Measurements from ENCODE around the gene TSEN2. TPM values are rescaled to one million over a fixed set of nuclear protein-coding genes. Genes with fewer than 3 reads are reported as not detected.

TSEN2 gene
- total and polyA plus RNA-seq, 9 of the 15 experiments (the other 6 are each of a cell fraction or from before 2014, with no cell fraction given), result 38.5 to 76.3 (median 46.6) TPM

GRCh38 chr3:12455740-12456139 lies 28.5 kb upstream of the TSEN2 start:
- Histone ChIP-seq H3K9me1 (ENCODE audit: control insufficient read depth, insufficient read depth, low read length) (no peaks in the 10 kb centered on the region), H3K4me1 (replicated peaks in 1 of 2; ENCODE audit: control insufficient read depth in 2 of 2, insufficient read depth in 2 of 2, low read length in 2 of 2) (no peaks in the 10 kb centered on the region), H3K36me3 (ENCODE audit: control insufficient read depth, insufficient read depth, low read length) (no peaks in the 10 kb centered on the region), H3K4me2 (ENCODE audit: insufficient read depth, low read length) (no peak overlapping the region), H3K9me3 (replicated peaks; ENCODE audit: control insufficient read depth, insufficient read depth, low read depth, low read length) (no peaks in the 10 kb centered on the region), H3K27me3 (ENCODE audit: control insufficient read depth in 2 of 2, insufficient read depth in 2 of 2, low read length in 2 of 2) (peaks cover 14 to 54% of the 10 kb centered on the region in 2 experiments), H3K79me2 (ENCODE audit: control insufficient read depth, insufficient read depth, low read length) (no peaks in the 10 kb centered on the region), H3K27ac (ENCODE audit: extremely low read depth, low read depth, low read length) (no peak overlapping the region), H3K9ac (ENCODE audit: insufficient read depth in 1 of 2, low read depth in 2 of 2, low read length in 2 of 2) (no peak overlapping the region), H3K4me3 (no peak overlapping the region), H4K20me1 (replicated peaks; ENCODE audit: control insufficient read depth, insufficient read depth, low read length) (0 out of 2 replicates have a peak, but pooled peaks cover 5% of the 10 kb centered on the region), H2AFZ (ENCODE audit: low read depth, low read length) (no peak overlapping the region)
- in situ Hi-C loops (cut with MboI) (no loop called here), intact Hi-C loops (cut with micrococcal nuclease) (no loop called here)
- FAIRE-seq (no peak), ATAC-seq (no peak; the same call in 2 of the 3 replicates), DNase-seq (ENCODE audit: extremely low read depth in 1 of 4, low spot score in 3 of 4) (no peak)
- POLR2A ChIA-PET, result interaction anchor here (0.6 to 1.4 kb wide), 4 partner anchors 10 to 317 kb away, joined by 3 to 5 read pairs (median 3); no protein-coding TSS in a partner anchor
- TF ChIP-seq PHB (CRISPR knock-in tag; IDR thresholded peaks at IDR 0.05), result no peak
- no TSS peak for BruUV-seq (replicated peaks)
- WGBS (ENCODE audit: insufficient coverage, low coverage, missing lambda C conversion rate), result 2% methylated on average over 7 of the region's 7 CpGs
- CTCF ChIA-PET (ENCODE audit: low intra/inter-chr PET ratio), result no interaction called here

- DNase-seq (ENCODE audit: extremely low read depth in 1 of 4, low spot score in 3 of 4) (no peak), ATAC-seq (no peak), FAIRE-seq (no peak)
- no peak overlapping the region for H3K27ac ChIP-seq (ENCODE audit: extremely low read depth, low read depth, low read length)
- in situ Hi-C loops (cut with MboI) (no loop called here), intact Hi-C loops (cut with micrococcal nuclease) (no loop called here)
- WGBS (ENCODE audit: insufficient coverage, low coverage, missing lambda C conversion rate), result 2% methylated on average over 3 of the region's 3 CpGs
- ChIA-PET CTCF (ENCODE audit: low intra/inter-chr PET ratio) (no interaction called here), POLR2A (interaction anchor here (0.7 to 1.4 kb wide), 3 partner anchors 11 to 247 kb away, joined by 3 to 5 read pairs (median 3); no protein-coding TSS in a partner anchor)
- 0 out of 2 replicates have a peak, but pooled peaks cover 5% of the 10 kb centered on the region for H4K20me1 ChIP-seq (replicated peaks; ENCODE audit: control insufficient read depth, insufficient read depth, low read length)
- peaks cover 19 to 61% of the 10 kb centered on the region in 2 experiments for H3K27me3 ChIP-seq (ENCODE audit: control insufficient read depth in 2 of 2, insufficient read depth in 2 of 2, low read length in 2 of 2)
- H3K9ac ChIP-seq (ENCODE audit: insufficient read depth in 1 of 2, low read depth in 2 of 2, low read length in 2 of 2), result no peak overlapping the region
- no peak overlapping the region for H2AFZ ChIP-seq (ENCODE audit: low read depth, low read length)
- TF ChIP-seq KDM2B (CRISPR knock-in tag; IDR thresholded peaks at IDR 0.05), result no peak
- no peak for TF ChIP-seq ETS1 (conservative IDR thresholded peaks at IDR 0.05; ENCODE audit: control insufficient read depth, low read depth, low read length)
- TF ChIP-seq IRF1 (CRISPR knock-in tag; IDR thresholded peaks at IDR 0.05; ENCODE audit: borderline replicate concordance), result no peak
- no peak for TF ChIP-seq NFXL1 (CRISPR knock-in tag; IDR thresholded peaks at IDR 0.05)
- no peak for TF ChIP-seq ZNF586 (CRISPR knock-in tag; conservative IDR thresholded peaks at IDR 0.05)
- no peak for TF ChIP-seq CREB3 (tag; conservative IDR thresholded peaks at IDR 0.05; ENCODE audit: low read depth)
- TF ChIP-seq AFF1 (IDR thresholded peaks at IDR 0.05; ENCODE audit: low read depth in 1 of 2, partially characterized antibody in 2 of 2), result no peak
- no peaks in the 10 kb centered on the region for H3K79me2 ChIP-seq (ENCODE audit: control insufficient read depth, insufficient read depth, low read length)
- no peaks in the 10 kb centered on the region for H3K36me3 ChIP-seq (ENCODE audit: control insufficient read depth, insufficient read depth, low read length)
- no peak overlapping the region for H3K4me2 ChIP-seq (ENCODE audit: insufficient read depth, low read length)
- no peaks in the 10 kb centered on the region for H3K4me1 ChIP-seq (replicated peaks in 1 of 2; ENCODE audit: control insufficient read depth in 2 of 2, insufficient read depth in 2 of 2, low read length in 2 of 2)
- H3K4me3 ChIP-seq, result no peak overlapping the region
- H3K9me1 ChIP-seq (ENCODE audit: control insufficient read depth, insufficient read depth, low read length), result no peaks in the 10 kb centered on the region
- H3K9me3 ChIP-seq (replicated peaks; ENCODE audit: control insufficient read depth, insufficient read depth, low read depth, low read length), result no peaks in the 10 kb centered on the region
- BruUV-seq (replicated peaks), result no TSS peak
These were observed 27.8 kb upstream of the TSEN2 start for GRCh38 chr3:12456441-12456840.

All from K562 (cell line).